Progenitor cell of endocrine pancreas (in vitro differentiated cells): ENCODE measurements around the gene ZNF579. TPM values are rescaled to one million over a fixed set of nuclear protein-coding genes. Genes with fewer than 3 reads are reported as not detected.
"Not testable (repeated sequence)": the region's sequence is repeated elsewhere in the genome, so short reads cannot be mapped to it uniquely, and the experiment has no call there.

Experiments used
- DNase-seq: peaks from one replicate; pipeline ENCODE4 v3.0.0; 2021; ENCODE audit warnings: low spot score; ENCODE audit not compliant: unreplicated experiment
- H3K27ac Mint-ChIP-seq: 2 replicates; pipeline ENCODE4 v1.8.0; 2021; ENCODE audit warnings: mild to moderate bottlenecking, moderate library complexity, mixed read lengths
- H3K27me3 Mint-ChIP-seq: 2 replicates; pipeline ENCODE4 v1.8.0; 2021; ENCODE audit warnings: mixed read lengths
- H3K36me3 Mint-ChIP-seq: 2 replicates; pipeline ENCODE4 v1.8.0; 2022; ENCODE audit warnings: mixed read lengths; ENCODE audit not compliant: insufficient read depth
- H3K4me1 Mint-ChIP-seq: 2 replicates; pipeline ENCODE4 v1.8.0; 2021; ENCODE audit warnings: low read depth, mixed read lengths
- H3K4me3 Mint-ChIP-seq: 2 replicates; pipeline ENCODE4 v1.8.0; 2021; ENCODE audit warnings: low read depth, mild to moderate bottlenecking, moderate library complexity, mixed read lengths
- H3K9me3 Mint-ChIP-seq: 2 replicates; pipeline ENCODE4 v1.8.0; 2021; ENCODE audit warnings: low read depth, mixed read lengths
- total RNA-seq: library from RNA; stranded (reverse); gene quantifications from 2 replicates; pipeline ENCODE4 v1.2.1, GENCODE V29; 2021
- TF ChIP-seq, protein P1 (sequence below): fragments of 200-600 bp; sonication (generic); IDR thresholded peaks from one replicate; pipeline ENCODE4 v1.5.0; 2021; ENCODE audit warnings: antibody characterized with exemption, mild to moderate bottlenecking; ENCODE audit not compliant: unreplicated experiment

ZNF579 gene
- total RNA-seq, 1 donor from 2014 or later, result 29.1 TPM

GRCh38 chr19:55585658-55586339, 5.2 kb upstream of the ZNF579 start:
- Mint-ChIP-seq H3K4me1 (peaks cover 26% of the 10 kb centered on the region), H3K27ac (peak overlapping the region; percentile 97), H3K9me3 (no peaks in the 10 kb centered on the region), H3K36me3 (no peaks in the 10 kb centered on the region), H3K4me3 (peak overlapping the region; percentile 79), H3K27me3 (no peaks in the 10 kb centered on the region)
- DNase-seq, result peak; percentile 78
- TF ChIP-seq, protein P1, sequence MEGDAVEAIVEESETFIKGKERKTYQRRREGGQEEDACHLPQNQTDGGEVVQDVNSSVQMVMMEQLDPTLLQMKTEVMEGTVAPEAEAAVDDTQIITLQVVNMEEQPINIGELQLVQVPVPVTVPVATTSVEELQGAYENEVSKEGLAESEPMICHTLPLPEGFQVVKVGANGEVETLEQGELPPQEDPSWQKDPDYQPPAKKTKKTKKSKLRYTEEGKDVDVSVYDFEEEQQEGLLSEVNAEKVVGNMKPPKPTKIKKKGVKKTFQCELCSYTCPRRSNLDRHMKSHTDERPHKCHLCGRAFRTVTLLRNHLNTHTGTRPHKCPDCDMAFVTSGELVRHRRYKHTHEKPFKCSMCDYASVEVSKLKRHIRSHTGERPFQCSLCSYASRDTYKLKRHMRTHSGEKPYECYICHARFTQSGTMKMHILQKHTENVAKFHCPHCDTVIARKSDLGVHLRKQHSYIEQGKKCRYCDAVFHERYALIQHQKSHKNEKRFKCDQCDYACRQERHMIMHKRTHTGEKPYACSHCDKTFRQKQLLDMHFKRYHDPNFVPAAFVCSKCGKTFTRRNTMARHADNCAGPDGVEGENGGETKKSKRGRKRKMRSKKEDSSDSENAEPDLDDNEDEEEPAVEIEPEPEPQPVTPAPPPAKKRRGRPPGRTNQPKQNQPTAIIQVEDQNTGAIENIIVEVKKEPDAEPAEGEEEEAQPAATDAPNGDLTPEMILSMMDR, result no peak

- Mint-ChIP-seq H3K27me3 (no peaks in the 10 kb centered on the region), H3K4me1 (peaks cover 28% of the 10 kb centered on the region), H3K4me3 (no peak overlapping the region), H3K27ac (peak overlapping the region; percentile 84), H3K36me3 (peaks cover under 1% of the 10 kb centered on the region), H3K9me3 (no peaks in the 10 kb centered on the region)
- TF ChIP-seq, protein P1, result no peak
- DNase-seq, result no peak
These were observed 4.2 kb upstream of the ZNF579 start for GRCh38 chr19:55584871-55585270.

GRCh38 chr19:55583897-55584296, 3.2 kb upstream of the ZNF579 start:
- H3K36me3 Mint-ChIP-seq, H3K4me3 Mint-ChIP-seq, H3K27ac Mint-ChIP-seq, H3K27me3 Mint-ChIP-seq, DNase-seq, H3K9me3 Mint-ChIP-seq: not testable (repeated sequence)
- peaks cover 28% of the 10 kb centered on the region for H3K4me1 Mint-ChIP-seq

- not testable (repeated sequence) for DNase-seq, H3K36me3 Mint-ChIP-seq, H3K27me3 Mint-ChIP-seq, H3K9me3 Mint-ChIP-seq
- Mint-ChIP-seq H3K4me3 (peak overlapping the region; percentile 92), H3K27ac (peak overlapping the region; percentile 94), H3K4me1 (peaks cover 28% of the 10 kb centered on the region)
These were observed 1.6 kb upstream of the ZNF579 start for GRCh38 chr19:55582284-55582683.

DNA sequence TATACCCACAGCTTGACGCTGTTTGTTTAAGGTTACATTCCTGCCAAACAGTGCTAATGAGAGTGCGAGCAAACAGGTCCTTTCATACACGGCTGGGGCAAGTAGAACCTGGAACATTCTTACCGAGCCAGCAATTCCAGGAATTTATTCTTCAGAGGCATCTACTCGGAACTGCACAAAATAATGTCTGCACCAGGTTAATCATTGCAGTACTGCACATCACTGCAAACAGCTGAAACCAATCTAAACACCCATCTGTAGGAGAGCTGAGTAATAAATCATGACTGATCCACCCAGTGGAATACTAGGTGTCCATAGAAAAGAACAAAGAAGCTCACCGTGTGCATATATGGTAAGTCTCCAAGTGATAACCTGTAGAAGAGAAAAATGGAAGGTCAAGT, 1.2 kb upstream of the ZNF579 start:
- TF ChIP-seq, protein P1, result no peak

DNA sequence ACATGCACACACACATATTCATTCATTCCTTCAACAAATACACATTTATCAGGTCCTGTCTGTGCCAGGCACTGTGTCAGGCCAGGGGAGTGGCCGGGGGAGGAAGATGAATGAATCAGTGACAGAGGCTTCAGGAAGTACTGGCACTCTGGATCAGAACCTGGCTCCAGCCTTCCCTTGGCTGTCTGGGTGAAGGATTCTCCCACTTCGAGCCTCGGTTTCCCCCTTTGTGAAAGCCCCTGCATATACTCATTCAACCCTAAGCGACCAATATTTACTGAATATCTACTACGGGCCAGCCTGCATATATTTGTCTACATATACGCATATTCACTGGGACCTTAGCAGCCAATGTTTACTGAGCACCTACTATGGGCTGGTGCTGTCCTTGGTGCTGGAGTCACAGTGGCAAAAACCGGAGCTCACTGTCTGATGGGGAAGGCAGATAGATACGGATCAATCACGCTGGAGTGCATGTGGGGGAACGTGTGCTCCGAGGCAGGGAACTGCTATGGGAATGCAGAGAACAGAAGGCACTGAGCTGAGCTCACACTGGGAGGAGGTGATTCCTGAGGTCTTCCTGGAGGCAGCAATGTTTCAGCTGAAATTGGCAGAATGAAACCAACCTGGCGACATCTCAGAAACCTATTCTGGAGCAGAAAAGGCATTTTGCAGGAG, 636 bp upstream of the ZNF579 start:
- TF ChIP-seq, protein P1, result no peak
- Mint-ChIP-seq H3K36me3 (peaks cover 12% of the 10 kb centered on the region), H3K9me3 (no peaks in the 10 kb centered on the region), H3K27ac (peak overlapping the region; percentile 94), H3K4me1 (peaks cover 29% of the 10 kb centered on the region), H3K27me3 (no peaks in the 10 kb centered on the region), H3K4me3 (peak overlapping the region; percentile 92)
- no peak for DNase-seq

More for the DNA sequence above, 1.2 kb upstream of the ZNF579 start:
- Mint-ChIP-seq H3K9me3 (no peaks in the 10 kb centered on the region), H3K27me3 (no peaks in the 10 kb centered on the region), H3K27ac (peak overlapping the region; percentile 94), H3K4me3 (peak overlapping the region; percentile 92), H3K36me3 (peaks cover 10% of the 10 kb centered on the region), H3K4me1 (peaks cover 28% of the 10 kb centered on the region)
- DNase-seq, result no peak
